Nephron progenitor cell (in vitro differentiated cells): Measurements from ENCODE around the gene LCLAT1.

Experiments
- DNase-seq: peaks from one replicate; pipeline ENCODE4 v3.0.0; 2021
- H3K27ac Mint-ChIP-seq: 2 replicates; pipeline ENCODE4 v1.8.0; 2021; ENCODE audit warnings: mild to moderate bottlenecking, moderate library complexity, mixed read lengths
- H3K27me3 Mint-ChIP-seq: 2 replicates; pipeline ENCODE4 v1.8.0; 2021; ENCODE audit warnings: mild to moderate bottlenecking, low read depth, mixed read lengths; ENCODE audit not compliant: poor library complexity
- H3K36me3 Mint-ChIP-seq: 2 replicates; pipeline ENCODE4 v1.8.0; 2021; ENCODE audit warnings: low read depth, mixed read lengths
- H3K4me1 Mint-ChIP-seq: 2 replicates; pipeline ENCODE4 v1.8.0; 2021; ENCODE audit warnings: mixed read lengths
- H3K4me3 Mint-ChIP-seq: 2 replicates; pipeline ENCODE4 v1.8.0; 2021; ENCODE audit warnings: mild to moderate bottlenecking, moderate library complexity, mixed read lengths
- H3K9me3 Mint-ChIP-seq: 2 replicates; pipeline ENCODE4 v1.8.0; 2021; ENCODE audit warnings: mild to moderate bottlenecking, moderate library complexity, mixed read lengths
- CTCF ChIP-seq: fragments of 200-600 bp; sonication (generic); IDR thresholded peaks from 2 replicates; pipeline ENCODE4 v1.5.0; 2021; ENCODE audit warnings: antibody characterized with exemption

LCLAT1 gene

GRCh38 chr2:30514134-30514847, 67.2 kb downstream of the LCLAT1 start:
- DNase-seq, result no peak
- no peak for TF ChIP-seq CTCF
- H3K27ac Mint-ChIP-seq, result no peak overlapping the region
- peaks cover 47% of the 10 kb centered on the region for H3K4me1 Mint-ChIP-seq
- H3K9me3 Mint-ChIP-seq, result peaks cover 26% of the 10 kb centered on the region
- H3K36me3 Mint-ChIP-seq, result peaks cover 30% of the 10 kb centered on the region
- H3K27me3 Mint-ChIP-seq, result peaks cover 2% of the 10 kb centered on the region
- no peak overlapping the region for H3K4me3 Mint-ChIP-seq

GRCh38 chr2:30514848-30515435, 67.9 kb downstream of the LCLAT1 start:
- H3K9me3 Mint-ChIP-seq, result peaks cover 32% of the 10 kb centered on the region

GRCh38 chr2:30516166-30516565, 69.1 kb downstream of the LCLAT1 start:
- H3K36me3 Mint-ChIP-seq, result peaks cover 47% of the 10 kb centered on the region
- TF ChIP-seq CTCF, result no peak
- no peak for DNase-seq
- no peak overlapping the region for H3K27ac Mint-ChIP-seq
- H3K9me3 Mint-ChIP-seq, result peaks cover 37% of the 10 kb centered on the region
- H3K4me3 Mint-ChIP-seq, result no peak overlapping the region
- H3K4me1 Mint-ChIP-seq, result peaks cover 33% of the 10 kb centered on the region
- H3K27me3 Mint-ChIP-seq, result peaks cover 2% of the 10 kb centered on the region

More at GRCh38 chr2:30514848-30515435, 67.9 kb downstream of the LCLAT1 start:
- H3K4me3 Mint-ChIP-seq, result no peak overlapping the region
- H3K27ac Mint-ChIP-seq, result peak overlapping the region; percentile 11
- peaks cover 36% of the 10 kb centered on the region for H3K36me3 Mint-ChIP-seq
- no peak for DNase-seq
- no peak for TF ChIP-seq CTCF
- peaks cover 2% of the 10 kb centered on the region for H3K27me3 Mint-ChIP-seq
- H3K4me1 Mint-ChIP-seq, result peaks cover 45% of the 10 kb centered on the region

- TF ChIP-seq CTCF, result no peak
- Mint-ChIP-seq H3K27ac (no peak overlapping the region), H3K27me3 (peaks cover 2% of the 10 kb centered on the region), H3K36me3 (peaks cover 70% of the 10 kb centered on the region), H3K4me3 (no peak overlapping the region), H3K9me3 (peaks cover 42% of the 10 kb centered on the region), H3K4me1 (peaks cover 11% of the 10 kb centered on the region)
- DNase-seq, result no peak
Measured at GRCh38 chr2:30519796-30520195, 72.8 kb downstream of the LCLAT1 start.

- no peaks in the 10 kb centered on the region for H3K27me3 Mint-ChIP-seq
- H3K9me3 Mint-ChIP-seq, result peaks cover 49% of the 10 kb centered on the region
- H3K36me3 Mint-ChIP-seq, result peaks cover 83% of the 10 kb centered on the region
- DNase-seq, result no peak
- no peak overlapping the region for H3K27ac Mint-ChIP-seq
- TF ChIP-seq CTCF, result no peak
- H3K4me1 Mint-ChIP-seq, result peaks cover 6% of the 10 kb centered on the region
- H3K4me3 Mint-ChIP-seq, result no peak overlapping the region
Measured at GRCh38 chr2:30522421-30522820, 75.4 kb downstream of the LCLAT1 start.

GRCh38 chr2:30527411-30527810, 80.4 kb downstream of the LCLAT1 start:
- no peaks in the 10 kb centered on the region for H3K27me3 Mint-ChIP-seq
- no peak overlapping the region for H3K27ac Mint-ChIP-seq
- peaks cover 48% of the 10 kb centered on the region for H3K36me3 Mint-ChIP-seq
- H3K4me1 Mint-ChIP-seq, result peaks cover 8% of the 10 kb centered on the region
- H3K4me3 Mint-ChIP-seq, result no peak overlapping the region
- DNase-seq, result no peak
- H3K9me3 Mint-ChIP-seq, result peaks cover 15% of the 10 kb centered on the region
- no peak for TF ChIP-seq CTCF
